ENCODE results near the gene MRAP.

MRAP gene

DNA sequence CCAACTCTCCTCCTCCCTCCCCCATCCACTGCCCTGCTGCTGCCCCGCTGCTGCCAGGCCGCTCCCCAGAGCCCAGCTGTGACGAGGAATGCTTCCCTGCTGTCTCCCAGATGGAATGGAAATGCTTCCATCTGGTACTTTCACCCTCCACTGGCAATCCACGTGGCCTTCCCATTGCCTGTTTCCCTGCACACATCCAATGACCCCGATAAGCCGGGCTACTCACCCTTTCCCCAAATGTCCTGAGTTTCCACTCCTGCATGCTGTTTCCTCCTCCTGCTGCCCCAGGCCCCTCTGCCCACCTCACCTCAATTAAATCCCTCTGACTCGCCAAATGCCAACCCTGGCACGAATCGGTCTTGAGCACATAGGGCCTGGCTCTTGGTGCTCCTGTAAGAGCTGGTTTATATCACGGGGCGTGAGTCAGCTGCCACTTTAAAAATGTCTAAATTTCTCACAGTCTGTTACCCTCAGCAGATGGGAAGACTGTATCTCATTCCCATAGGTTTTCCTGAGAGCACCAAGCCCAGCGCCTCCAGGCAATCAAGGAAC lies 36.4 kb downstream of the MRAP start:
- DNase-seq (ENCODE audit: low read depth): no peak
- no peak overlapping the region for H3K4me3 ChIP-seq (ENCODE audit: low read depth, low read length)
- in situ Hi-C loops (cut with HindIII; ENCODE audit: low sequenced_read_pairs): no loop called here

DNA sequence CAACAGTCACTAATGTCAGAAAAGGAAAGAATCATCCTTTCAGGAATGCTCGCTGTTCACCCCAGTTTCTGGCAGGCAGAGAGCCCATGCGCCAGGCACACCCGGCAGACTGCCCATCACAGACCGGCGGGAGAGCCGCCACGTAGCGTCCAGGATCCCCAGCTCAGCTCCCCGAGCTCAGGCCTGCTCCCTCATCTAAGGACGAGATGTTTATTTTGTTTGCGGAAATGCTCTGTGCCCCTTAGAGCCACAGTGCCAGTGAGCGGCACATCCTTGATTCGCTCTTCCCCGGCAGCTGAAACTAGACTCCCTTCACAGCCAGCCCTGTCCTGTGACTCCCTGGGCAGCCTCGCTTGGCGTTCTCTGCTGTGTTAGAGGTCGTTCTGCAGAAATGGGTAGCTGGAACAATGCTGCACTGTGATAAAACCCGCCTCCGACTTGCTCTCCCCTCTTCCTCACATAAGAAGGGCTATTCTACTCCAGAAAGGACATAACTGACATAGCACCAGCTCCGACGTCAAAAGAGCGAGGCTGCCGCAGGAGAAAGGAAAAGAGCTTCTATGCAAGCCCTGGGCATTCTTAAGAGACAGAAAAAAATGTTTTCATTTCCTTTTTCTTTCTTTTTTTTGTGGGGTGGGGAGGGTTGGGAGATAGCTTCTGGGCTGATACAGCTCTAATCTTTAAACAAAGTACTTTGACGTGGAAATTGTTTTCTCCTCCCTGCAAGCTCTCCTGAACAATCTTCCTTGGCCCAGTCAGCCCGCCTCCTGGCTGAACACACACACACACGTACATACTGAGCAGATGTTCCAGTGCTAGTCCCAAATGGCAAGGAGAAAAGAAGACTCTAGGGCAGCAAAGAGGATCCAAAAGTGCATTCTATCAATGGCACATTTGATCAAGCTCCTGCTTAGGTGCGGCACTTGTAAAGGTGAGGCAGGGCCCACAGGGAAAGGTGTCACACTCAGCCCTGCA lies 37.2 kb downstream of the MRAP start:
- H3K4me3 ChIP-seq (ENCODE audit: low read depth, low read length): no peak overlapping the region
- TF ChIP-seq, protein P1, sequence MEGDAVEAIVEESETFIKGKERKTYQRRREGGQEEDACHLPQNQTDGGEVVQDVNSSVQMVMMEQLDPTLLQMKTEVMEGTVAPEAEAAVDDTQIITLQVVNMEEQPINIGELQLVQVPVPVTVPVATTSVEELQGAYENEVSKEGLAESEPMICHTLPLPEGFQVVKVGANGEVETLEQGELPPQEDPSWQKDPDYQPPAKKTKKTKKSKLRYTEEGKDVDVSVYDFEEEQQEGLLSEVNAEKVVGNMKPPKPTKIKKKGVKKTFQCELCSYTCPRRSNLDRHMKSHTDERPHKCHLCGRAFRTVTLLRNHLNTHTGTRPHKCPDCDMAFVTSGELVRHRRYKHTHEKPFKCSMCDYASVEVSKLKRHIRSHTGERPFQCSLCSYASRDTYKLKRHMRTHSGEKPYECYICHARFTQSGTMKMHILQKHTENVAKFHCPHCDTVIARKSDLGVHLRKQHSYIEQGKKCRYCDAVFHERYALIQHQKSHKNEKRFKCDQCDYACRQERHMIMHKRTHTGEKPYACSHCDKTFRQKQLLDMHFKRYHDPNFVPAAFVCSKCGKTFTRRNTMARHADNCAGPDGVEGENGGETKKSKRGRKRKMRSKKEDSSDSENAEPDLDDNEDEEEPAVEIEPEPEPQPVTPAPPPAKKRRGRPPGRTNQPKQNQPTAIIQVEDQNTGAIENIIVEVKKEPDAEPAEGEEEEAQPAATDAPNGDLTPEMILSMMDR (IDR thresholded peaks at IDR 0.05; ENCODE audit: low read depth, low read length, missing control alignments): no peak
- in situ Hi-C loops (cut with HindIII; ENCODE audit: low sequenced_read_pairs): no loop called here
- DNase-seq (ENCODE audit: low read depth): no peak

More for the DNA sequence above, 36.4 kb downstream of the MRAP start:
- TF ChIP-seq, protein P1 (IDR thresholded peaks at IDR 0.05; ENCODE audit: low read depth, low read length, missing control alignments): no peak

GRCh38 chr21:32336711-32337110 lies 38.1 kb downstream of the MRAP start:
- TF ChIP-seq, protein P1 (IDR thresholded peaks at IDR 0.05; ENCODE audit: low read depth, low read length, missing control alignments): no peak
- H3K4me3 ChIP-seq (ENCODE audit: low read depth, low read length): no peak overlapping the region
- in situ Hi-C loops (cut with HindIII; ENCODE audit: low sequenced_read_pairs): no loop called here
- no peak for DNase-seq (ENCODE audit: low read depth)

GRCh38 chr21:32337206-32337605 lies 38.6 kb downstream of the MRAP start:
- in situ Hi-C loops (cut with HindIII; ENCODE audit: low sequenced_read_pairs): no loop called here
- no peak for DNase-seq (ENCODE audit: low read depth)
- no peak overlapping the region for H3K4me3 ChIP-seq (ENCODE audit: low read depth, low read length)
- TF ChIP-seq, protein P1 (IDR thresholded peaks at IDR 0.05; ENCODE audit: low read depth, low read length, missing control alignments): no peak

DNA sequence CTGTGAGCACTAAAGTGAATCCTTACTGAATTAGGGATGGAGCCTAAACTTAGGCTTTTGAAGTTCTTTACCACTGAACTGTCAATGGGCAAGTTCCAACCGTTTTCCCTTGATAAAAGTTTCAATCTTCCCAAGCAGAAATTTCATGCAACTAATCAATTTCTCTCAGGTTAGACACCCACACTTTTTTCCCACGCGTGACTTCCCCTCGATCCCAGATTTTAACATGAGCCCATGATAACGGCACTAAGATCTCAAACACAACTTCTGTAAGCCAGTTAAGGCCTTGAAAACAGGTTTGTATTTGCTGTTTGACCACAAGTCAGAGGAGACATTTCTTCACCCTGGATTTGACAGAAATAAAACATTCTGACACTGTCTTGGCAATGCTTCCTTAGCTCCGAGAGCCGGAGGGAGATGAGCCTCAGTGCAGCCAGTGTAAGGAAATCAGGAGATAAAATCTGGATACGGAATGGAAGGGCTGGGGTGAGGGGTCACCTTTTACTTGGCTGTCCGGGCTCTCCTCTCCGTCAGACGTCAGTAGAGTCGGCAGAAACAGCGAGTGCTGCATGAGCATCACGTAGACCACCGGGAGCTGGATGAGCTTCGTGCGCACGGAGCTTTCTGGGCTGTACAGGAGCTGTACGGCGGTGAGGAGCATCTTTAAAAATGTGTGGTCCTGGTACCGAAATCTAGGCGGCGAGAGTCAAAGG lies 39.7 kb downstream of the MRAP start:
- TF ChIP-seq, protein P1 (IDR thresholded peaks at IDR 0.05; ENCODE audit: low read depth, low read length, missing control alignments): no peak
- no peak for DNase-seq (ENCODE audit: low read depth)
- H3K4me3 ChIP-seq (ENCODE audit: low read depth, low read length): no peak overlapping the region
- in situ Hi-C loops (cut with HindIII; ENCODE audit: low sequenced_read_pairs): no loop called here

Data from astrocyte of the cerebellum (primary cell).